ENCODE results near the gene SPX.

The SPX gene

DNA sequence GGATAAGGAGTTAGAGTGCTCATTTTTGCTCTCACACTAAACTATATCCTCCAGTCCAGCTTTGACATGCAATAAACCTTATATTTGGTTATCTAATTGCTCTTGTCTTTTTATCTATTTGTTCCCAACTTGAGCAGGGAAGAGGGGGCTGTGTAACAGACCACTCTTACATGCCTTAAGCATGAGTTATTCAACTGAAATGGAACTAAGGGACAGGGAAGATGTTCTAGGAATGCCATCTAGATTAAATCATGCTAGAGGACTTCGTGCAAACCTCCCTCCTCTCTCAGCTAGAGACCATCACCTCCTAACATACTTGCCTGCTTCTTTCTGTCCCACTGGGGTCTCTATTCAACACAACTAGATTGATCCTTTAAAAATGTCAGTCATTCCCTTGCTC is 20.6 kb downstream of the SPX start:
- Histone ChIP-seq H3K27me3 (ENCODE audit: insufficient read depth, low read length, poor library complexity) (peaks cover 10% of the 10 kb centered on the region), H3K4me3 (ENCODE audit: low read depth in 1 of 2, low read length in 2 of 2) (no peak overlapping the region), H3K79me2 (ENCODE audit: insufficient read depth, low read length) (no peaks in the 10 kb centered on the region), H3K9me3 (ENCODE audit: insufficient read depth, low read length, severe bottlenecking) (no peaks in the 10 kb centered on the region), H3K27ac (ENCODE audit: low read length) (no peak overlapping the region), H3K36me3 (ENCODE audit: insufficient read depth, low read length) (no peaks in the 10 kb centered on the region), H3K4me1 (ENCODE audit: insufficient read depth, low read length) (no peaks in the 10 kb centered on the region), H2AFZ (ENCODE audit: low read depth, low read length) (no peak overlapping the region), H3K9ac (ENCODE audit: low read depth, low read length) (no peak overlapping the region), H3K4me2 (ENCODE audit: insufficient read depth, low read length) (no peak overlapping the region), H4K20me1 (ENCODE audit: insufficient read depth, low read length) (no peaks in the 10 kb centered on the region)
- no peak for TF ChIP-seq EZH2 (IDR thresholded peaks at IDR 0.05; ENCODE audit: borderline replicate concordance, low read depth, low read length, severe bottlenecking)
- no peak for TF ChIP-seq CTCF (IDR thresholded peaks at IDR 0.05; ENCODE audit: borderline replicate concordance, extremely low read depth, low read length, poor library complexity, severe bottlenecking)
- ATAC-seq (ENCODE audit: insufficient read depth, low read depth) (no peak), DNase-seq (no peak)

- no peaks in the 10 kb centered on the region for H3K4me1 ChIP-seq (ENCODE audit: insufficient read depth, low read length)
- no peak overlapping the region for H3K4me3 ChIP-seq (ENCODE audit: low read depth in 1 of 2, low read length in 2 of 2)
- no peaks in the 10 kb centered on the region for H3K79me2 ChIP-seq (ENCODE audit: insufficient read depth, low read length)
- H3K9ac ChIP-seq (ENCODE audit: low read depth, low read length), result no peak overlapping the region
- no peak overlapping the region for H2AFZ ChIP-seq (ENCODE audit: low read depth, low read length)
- H3K36me3 ChIP-seq (ENCODE audit: insufficient read depth, low read length), result no peaks in the 10 kb centered on the region
- H3K27ac ChIP-seq (ENCODE audit: low read length), result no peak overlapping the region
- H3K9me3 ChIP-seq (ENCODE audit: insufficient read depth, low read length, severe bottlenecking), result no peaks in the 10 kb centered on the region
- H3K4me2 ChIP-seq (ENCODE audit: insufficient read depth, low read length), result no peak overlapping the region
- DNase-seq (no peak), ATAC-seq (ENCODE audit: insufficient read depth, low read depth) (no peak)
- peaks cover 8% of the 10 kb centered on the region for H3K27me3 ChIP-seq (ENCODE audit: insufficient read depth, low read length, poor library complexity)
- H4K20me1 ChIP-seq (ENCODE audit: insufficient read depth, low read length), result no peaks in the 10 kb centered on the region
- no peak for TF ChIP-seq EZH2 (IDR thresholded peaks at IDR 0.05; ENCODE audit: borderline replicate concordance, low read depth, low read length, severe bottlenecking)
- TF ChIP-seq CTCF (IDR thresholded peaks at IDR 0.05; ENCODE audit: borderline replicate concordance, extremely low read depth, low read length, poor library complexity, severe bottlenecking), result no peak
Measured at GRCh38 chr12:21547437-21547836, 21.3 kb downstream of the SPX start.

DNA sequence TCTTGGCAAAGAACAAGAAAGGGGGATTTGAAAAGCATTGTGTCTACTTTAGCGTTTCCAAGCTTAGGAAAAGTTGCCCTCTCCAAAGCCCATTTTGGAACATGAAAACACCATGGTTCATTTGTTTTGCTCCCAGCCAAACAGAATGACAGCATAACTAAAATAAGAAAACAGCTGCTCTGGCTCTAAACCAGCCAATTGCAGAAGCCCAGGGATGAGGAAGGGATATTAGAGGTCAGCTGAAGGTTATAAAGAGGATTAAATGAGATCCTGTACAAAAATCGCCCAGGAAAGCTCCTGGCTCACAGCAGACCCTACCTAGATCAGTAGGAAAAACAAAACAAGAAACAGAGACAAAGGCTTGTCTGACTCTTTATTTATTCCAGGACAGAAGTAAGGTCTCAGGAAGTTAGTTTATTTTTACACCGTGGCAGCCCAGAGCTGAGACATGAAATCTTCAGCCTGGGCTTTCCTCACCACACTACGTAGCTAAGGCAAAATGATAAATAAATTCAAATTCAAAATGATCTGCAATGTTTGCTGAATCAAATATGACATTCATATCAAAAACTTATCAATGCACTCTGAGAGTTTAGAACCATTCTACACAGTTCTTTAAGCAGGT is 25.9 kb downstream of the SPX start:
- H3K27ac ChIP-seq (ENCODE audit: low read length), result no peak overlapping the region
- H3K9ac ChIP-seq (ENCODE audit: low read depth, low read length), result no peak overlapping the region
- TF ChIP-seq EZH2 (IDR thresholded peaks at IDR 0.05; ENCODE audit: borderline replicate concordance, low read depth, low read length, severe bottlenecking) (no peak), CTCF (IDR thresholded peaks at IDR 0.05; ENCODE audit: borderline replicate concordance, extremely low read depth, low read length, poor library complexity, severe bottlenecking) (no peak)
- H3K9me3 ChIP-seq (ENCODE audit: insufficient read depth, low read length, severe bottlenecking), result no peaks in the 10 kb centered on the region
- H3K4me1 ChIP-seq (ENCODE audit: insufficient read depth, low read length), result no peaks in the 10 kb centered on the region
- H4K20me1 ChIP-seq (ENCODE audit: insufficient read depth, low read length), result no peaks in the 10 kb centered on the region
- no peak overlapping the region for H3K4me2 ChIP-seq (ENCODE audit: insufficient read depth, low read length)
- H3K79me2 ChIP-seq (ENCODE audit: insufficient read depth, low read length), result no peaks in the 10 kb centered on the region
- DNase-seq (no peak), ATAC-seq (ENCODE audit: insufficient read depth, low read depth) (no peak)
- H3K36me3 ChIP-seq (ENCODE audit: insufficient read depth, low read length), result no peaks in the 10 kb centered on the region
- H3K27me3 ChIP-seq (ENCODE audit: insufficient read depth, low read length, poor library complexity), result peaks cover under 1% of the 10 kb centered on the region
- H2AFZ ChIP-seq (ENCODE audit: low read depth, low read length), result no peak overlapping the region
- no peak overlapping the region for H3K4me3 ChIP-seq (ENCODE audit: low read depth in 1 of 2, low read length in 2 of 2)
